Caki2 (cell line): Measurements from ENCODE around the gene SUSD5. TPM values are rescaled to one million over a fixed set of nuclear protein-coding genes. Genes with fewer than 3 reads are reported as not detected.
"Not testable (repeated sequence)": the region's sequence is repeated elsewhere in the genome, so short reads cannot be mapped to it uniquely, and the experiment has no call there.

Experiments
- DNase-seq: peaks from one replicate; pipeline ENCODE4 v3.0.0-alpha.2; 2015; ENCODE audit warnings: low read depth
- in situ Hi-C: cut with HindIII; loops from 2 replicates; pipeline ENCODE4 v1.10.0; 2016; ENCODE audit warnings: low sequenced_read_pairs, low pct_unique_long_range_greater_than_20kb, mixed read lengths
- total RNA-seq: library from RNA; depleted of rRNA; stranded (reverse); fragments of >200 nt; shearing (Covaris generic); gene quantifications from 2 replicates; pipeline ENCODE4 v1.2.3, GENCODE V29; 2014; ENCODE audit warnings: low replicate concordance

The SUSD5 gene
- total RNA-seq, 1 experiment from 2014 or later = 0.30 TPM

GRCh38 chr3:33209357-33209756 lies 9.3 kb downstream of the SUSD5 start:
- in situ Hi-C loops = no loop called here

GRCh38 chr3:33202711-33203457 lies 15.7 kb downstream of the SUSD5 start:
- no peak for DNase-seq
- in situ Hi-C loops = no loop called here

More at GRCh38 chr3:33209357-33209756, 9.3 kb downstream of the SUSD5 start:
- no peak for DNase-seq

DNA sequence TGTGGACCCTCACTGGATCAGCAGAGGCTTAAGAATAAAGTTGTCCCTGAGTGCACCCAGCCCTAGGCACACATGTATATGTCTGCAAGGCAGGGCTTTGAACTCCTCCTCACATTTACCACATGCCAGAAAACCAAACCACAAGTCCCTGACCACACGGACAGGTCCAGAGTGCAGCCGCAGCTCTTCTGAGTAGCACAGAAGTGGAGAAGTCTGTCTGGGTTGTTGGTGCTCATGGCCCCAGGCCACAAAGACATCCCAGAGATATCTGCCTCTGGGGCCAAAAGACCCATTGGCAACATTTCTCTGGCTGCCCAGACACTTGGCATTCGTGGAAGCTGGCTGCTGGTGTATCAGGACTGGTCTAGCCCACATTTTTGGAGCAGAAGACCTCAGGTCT lies 17.4 kb downstream of the SUSD5 start:
- in situ Hi-C loops = no loop called here
- DNase-seq = no peak

DNA sequence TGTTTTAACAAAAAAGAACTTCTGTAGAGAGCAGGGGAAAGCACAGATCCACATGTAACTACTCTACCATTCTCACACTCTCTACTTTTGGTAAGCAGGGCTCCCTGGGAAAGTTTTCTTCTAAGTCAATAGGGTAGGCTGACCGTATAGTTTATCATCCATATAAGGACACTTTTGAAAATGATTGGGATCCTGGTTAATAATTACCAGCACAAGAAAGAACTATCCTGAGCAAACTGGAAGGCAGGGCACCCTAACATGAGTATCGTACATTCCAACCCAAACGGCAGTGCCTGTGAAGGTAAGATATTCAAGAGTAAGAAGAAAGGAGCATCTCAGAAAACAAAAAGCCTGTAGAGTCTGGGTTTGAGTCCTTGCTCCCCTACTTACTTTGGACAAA lies 22.1 kb downstream of the SUSD5 start:
- no peak for DNase-seq
- in situ Hi-C loops = no loop called here

GRCh38 chr3:33194303-33194702 lies 24.3 kb downstream of the SUSD5 start:
- in situ Hi-C loops = no loop called here
- no peak for DNase-seq

DNA sequence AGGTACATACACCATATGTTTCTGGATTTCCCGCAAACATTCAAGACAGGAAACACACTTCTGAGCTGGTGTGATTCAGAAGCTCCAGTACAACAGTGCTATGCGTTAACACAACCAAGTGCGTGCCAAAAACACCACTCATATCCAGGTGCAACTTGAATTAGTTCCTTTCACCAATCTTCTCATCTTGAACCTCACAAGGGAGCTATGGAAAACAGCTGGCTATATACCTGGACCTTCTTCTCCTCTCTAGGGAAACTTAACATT lies 31.3 kb downstream of the SUSD5 start:
- in situ Hi-C loops = no loop called here
- no peak for DNase-seq

DNA sequence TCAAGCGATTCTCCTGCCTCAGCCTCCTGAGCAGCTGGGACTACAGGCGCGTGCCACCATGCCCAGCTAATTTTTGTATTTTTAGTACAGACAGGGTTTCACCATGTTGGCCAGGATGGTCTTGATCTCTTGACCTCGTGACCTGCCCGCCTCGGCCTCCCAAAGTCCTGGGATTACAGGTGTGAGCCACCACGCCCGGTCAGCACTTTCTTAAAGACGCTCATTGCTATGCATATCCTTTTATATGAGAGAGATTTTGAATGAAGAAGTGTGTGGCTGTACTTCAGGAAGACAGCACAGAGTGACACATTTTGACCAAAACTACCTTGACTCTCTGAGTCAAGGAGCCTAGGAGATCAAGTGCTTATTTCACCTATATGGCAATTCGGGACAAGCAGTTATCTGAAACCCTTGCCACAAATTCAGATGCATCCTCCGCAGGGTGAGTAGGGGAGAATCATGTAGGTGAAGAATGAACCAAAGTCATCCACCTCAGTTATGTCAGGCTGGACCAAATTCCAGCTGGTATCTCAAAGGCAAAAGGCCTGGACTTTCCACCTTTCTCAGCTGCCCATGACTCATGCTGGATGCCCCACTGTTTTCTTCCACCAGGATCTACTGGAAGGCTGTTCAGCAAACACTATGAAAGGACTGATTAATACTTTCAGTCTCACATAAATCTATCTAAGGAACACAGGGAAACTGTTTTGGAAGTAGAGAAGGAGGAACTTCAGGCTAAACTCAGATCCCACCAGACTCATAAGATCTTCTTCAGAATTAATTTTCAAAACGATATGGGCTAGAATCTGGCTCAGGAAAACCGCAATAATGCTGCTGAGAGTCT lies 31.9 kb downstream of the SUSD5 start:
- DNase-seq = peak; percentile 4

GRCh38 chr3:33184863-33185262 lies 33.7 kb downstream of the SUSD5 start:
- in situ Hi-C loops = no loop called here
- DNase-seq = no peak

More for the DNA sequence above, 31.9 kb downstream of the SUSD5 start:
- in situ Hi-C loops = no loop called here

GRCh38 chr3:33181641-33182040 lies 37.0 kb downstream of the SUSD5 start:
- in situ Hi-C loops, DNase-seq: not testable (repeated sequence)

DNA sequence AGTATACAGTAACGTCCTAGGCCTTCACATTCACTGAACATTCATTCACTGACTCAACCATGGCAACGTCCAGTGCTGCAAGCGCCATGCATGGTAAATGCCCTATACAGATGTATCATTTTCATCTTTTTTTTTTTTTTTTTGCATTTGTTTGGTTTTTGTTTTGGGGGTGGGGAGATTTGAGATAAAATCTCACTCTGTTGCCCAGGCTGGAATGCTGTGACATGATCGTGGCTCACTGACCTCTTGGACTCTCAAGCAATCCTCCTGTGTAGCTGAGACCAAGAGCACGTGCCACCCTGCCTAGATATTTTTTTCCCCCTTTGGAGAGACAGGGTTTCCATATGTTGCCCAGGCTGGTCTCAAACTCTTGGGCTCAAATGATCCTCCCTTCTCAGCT lies 37.4 kb downstream of the SUSD5 start:
- in situ Hi-C loops = no loop called here
- DNase-seq = no peak

DNA sequence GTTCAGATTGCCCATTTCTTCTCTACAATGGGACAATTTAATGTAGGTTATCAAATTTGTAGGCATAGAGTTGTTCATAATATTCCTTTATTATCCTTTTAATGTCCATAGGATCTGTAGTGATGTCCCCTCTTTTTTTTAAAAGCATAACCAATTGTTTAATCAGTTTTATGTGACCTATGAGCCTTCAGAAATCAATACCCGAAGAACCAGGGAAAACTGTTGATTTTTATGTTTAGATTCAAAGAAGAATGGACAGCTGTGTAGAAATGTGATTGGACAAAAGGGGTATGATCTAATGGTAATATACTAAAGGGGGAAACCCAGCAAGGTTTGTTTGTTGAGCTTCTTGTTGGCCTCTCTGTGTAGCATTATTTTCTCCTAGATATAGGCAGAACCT lies 39.5 kb downstream of the SUSD5 start:
- in situ Hi-C loops = no loop called here
- DNase-seq = no peak

DNA sequence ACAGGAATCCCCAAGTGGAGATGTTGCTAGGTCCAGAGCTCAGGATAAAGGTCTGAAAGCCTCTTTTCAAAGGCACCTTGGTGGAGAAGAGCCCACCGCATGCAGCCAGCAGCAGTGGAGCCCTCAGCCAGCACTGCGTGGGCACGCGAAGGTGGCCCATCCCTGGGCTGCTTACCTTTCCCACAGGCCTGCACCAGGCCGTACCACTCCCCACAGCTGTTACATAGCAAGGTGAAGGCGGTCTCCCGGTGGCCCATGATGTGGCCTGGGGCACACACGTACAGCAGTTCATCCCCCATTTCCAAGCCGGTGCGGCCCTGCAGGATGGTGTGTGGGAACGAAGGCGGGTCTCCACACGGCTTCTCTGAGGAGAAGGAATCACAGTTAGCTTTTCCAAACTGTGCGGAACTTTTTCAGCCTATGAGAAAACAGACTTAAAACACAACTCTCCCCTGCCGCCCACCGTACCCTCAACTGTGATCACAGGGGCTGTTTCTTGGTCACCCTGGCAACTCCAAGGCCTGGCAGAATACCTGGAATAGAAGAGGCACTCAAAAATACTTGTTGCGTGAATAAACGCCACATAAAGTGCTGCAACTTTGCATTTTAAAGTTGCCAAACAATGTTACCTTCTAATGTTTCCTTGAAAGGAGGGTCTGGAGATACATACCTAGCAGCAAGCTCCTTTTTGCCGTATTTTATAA lies 43.7 kb downstream of the SUSD5 start:
- in situ Hi-C loops = no loop called here
- no peak for DNase-seq

DNA sequence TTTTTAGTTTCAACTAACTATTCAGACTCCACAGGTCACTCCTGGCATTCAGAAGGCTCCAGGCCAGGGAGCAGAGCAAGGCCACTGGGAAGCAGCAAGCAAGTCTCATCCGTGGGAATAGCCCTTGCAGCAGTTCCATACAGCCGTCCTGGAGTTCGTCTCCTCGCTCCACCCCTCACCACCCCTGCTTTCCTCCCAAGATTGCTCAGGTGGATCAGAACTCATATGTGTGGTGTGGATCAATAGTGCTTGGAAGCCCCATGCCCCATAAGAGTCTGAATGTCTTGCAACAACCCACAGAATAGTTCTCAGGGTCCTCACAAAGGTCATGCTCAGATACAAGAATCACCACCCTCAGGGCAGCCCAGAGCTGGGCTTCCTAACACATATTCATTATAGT lies 44.5 kb downstream of the SUSD5 start:
- in situ Hi-C loops = no loop called here

GRCh38 chr3:33173672-33174071 lies 44.9 kb downstream of the SUSD5 start:
- in situ Hi-C loops = no loop called here

More for the DNA sequence above, 44.5 kb downstream of the SUSD5 start:
- no peak for DNase-seq

GRCh38 chr3:33173103-33173502 lies 45.5 kb downstream of the SUSD5 start:
- in situ Hi-C loops = no loop called here
- DNase-seq = no peak

More at GRCh38 chr3:33173672-33174071, 44.9 kb downstream of the SUSD5 start:
- DNase-seq = no peak

GRCh38 chr3:33171580-33171979 lies 47.0 kb downstream of the SUSD5 start:
- DNase-seq = no peak
- in situ Hi-C loops = no loop called here

GRCh38 chr3:33170531-33170930 lies 48.1 kb downstream of the SUSD5 start:
- no peak for DNase-seq
- in situ Hi-C loops = no loop called here

DNA sequence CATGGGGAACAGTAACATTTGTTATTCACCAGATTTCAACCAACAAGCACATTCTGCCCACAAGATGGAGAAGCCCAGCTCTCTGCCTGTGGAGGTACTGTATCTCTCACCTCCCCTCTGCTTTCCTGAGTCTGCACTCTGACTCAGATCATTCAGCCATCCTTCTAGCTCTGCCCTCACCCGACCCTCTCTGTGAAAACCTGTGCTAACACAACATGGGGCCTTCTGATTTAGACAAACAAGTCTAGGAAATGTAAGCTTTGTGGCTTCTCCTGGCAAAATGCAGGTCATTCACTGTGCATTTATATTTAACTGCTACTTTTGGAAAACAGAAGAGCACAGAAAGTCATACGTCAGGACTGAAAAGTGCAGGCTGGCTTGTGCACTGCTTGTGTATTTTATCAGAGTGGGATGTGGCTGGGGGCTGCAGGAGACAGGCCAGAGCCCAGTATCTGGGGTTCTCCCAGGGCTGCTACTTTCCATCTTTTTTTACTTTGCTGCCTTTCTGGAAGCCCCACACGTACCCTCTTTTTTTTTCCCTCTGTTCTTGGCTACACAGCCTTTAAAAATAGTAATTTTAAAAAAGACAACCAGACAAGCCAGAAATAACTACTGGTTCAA lies 50.8 kb downstream of the SUSD5 start:
- DNase-seq = no peak
- in situ Hi-C loops = no loop called here

DNA sequence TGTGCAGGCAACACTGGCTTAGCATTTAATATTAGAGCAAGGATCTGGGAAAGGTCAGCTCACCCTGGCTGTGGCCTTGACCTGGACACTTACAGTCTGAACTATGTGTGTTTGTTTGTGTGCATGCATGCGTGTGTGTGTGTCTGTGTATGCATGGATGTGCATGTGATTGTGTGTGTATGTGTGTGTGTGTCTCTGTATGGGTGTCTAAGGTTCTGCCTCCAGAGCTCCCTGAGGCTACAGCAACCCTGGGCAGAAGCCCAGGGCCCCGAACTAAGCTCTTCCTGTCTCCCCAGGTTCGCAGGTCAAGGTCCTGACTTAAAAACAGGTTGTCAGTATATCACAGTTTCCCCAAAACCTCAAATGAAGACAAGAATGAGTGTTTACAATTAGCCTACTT lies 51.3 kb downstream of the SUSD5 start:
- in situ Hi-C loops = no loop called here
- no peak for DNase-seq
